ENCODE results near the gene CHCHD1.
"Not testable (repeated sequence)": the region's sequence is repeated elsewhere in the genome, so short reads cannot be mapped to it uniquely, and the experiment has no call there.

CHCHD1 gene

GRCh38 chr10:73795491-73795890 lies 13.6 kb downstream of the CHCHD1 start:
- not testable (repeated sequence) for DNase-seq

GRCh38 chr10:73796035-73796434 lies 14.2 kb downstream of the CHCHD1 start:
- not testable (repeated sequence) for DNase-seq

GRCh38 chr10:73796766-73797165 lies 14.9 kb downstream of the CHCHD1 start:
- DNase-seq = no peak

- DNase-seq = no peak
Observed at GRCh38 chr10:73797324-73798025, 15.6 kb downstream of the CHCHD1 start.

GRCh38 chr10:73798087-73798486 lies 16.2 kb downstream of the CHCHD1 start:
- DNase-seq = no peak

- DNase-seq = no peak
Observed at GRCh38 chr10:73798927-73799560, 17.2 kb downstream of the CHCHD1 start.

GRCh38 chr10:73799899-73800559 lies 18.2 kb downstream of the CHCHD1 start:
- no peak for DNase-seq

- DNase-seq = no peak
Observed at GRCh38 chr10:73800560-73801252, 18.9 kb downstream of the CHCHD1 start.

GRCh38 chr10:73801253-73801590 lies 19.4 kb downstream of the CHCHD1 start:
- no peak for DNase-seq

- DNase-seq = no peak
Observed at GRCh38 chr10:73802276-73802991, 20.6 kb downstream of the CHCHD1 start.

- DNase-seq = no peak
Observed at GRCh38 chr10:73803680-73804286, 21.9 kb downstream of the CHCHD1 start.

- no peak for DNase-seq
Observed at GRCh38 chr10:73806176-73806950, 24.5 kb downstream of the CHCHD1 start.

GRCh38 chr10:73807471-73807870 lies 25.6 kb downstream of the CHCHD1 start:
- DNase-seq = no peak

- no peak for DNase-seq
Observed at GRCh38 chr10:73808021-73808815, 26.4 kb downstream of the CHCHD1 start.

- DNase-seq = no peak
Observed at GRCh38 chr10:73809061-73809818, 27.4 kb downstream of the CHCHD1 start.

- DNase-seq = no peak
Observed at GRCh38 chr10:73810358-73810734, 28.5 kb downstream of the CHCHD1 start.

GRCh38 chr10:73810735-73811465 lies 29.1 kb downstream of the CHCHD1 start:
- no peak for DNase-seq

GRCh38 chr10:73812657-73813056 lies 30.8 kb downstream of the CHCHD1 start:
- DNase-seq = no peak

- no peak for DNase-seq
Observed at GRCh38 chr10:73813333-73813732, 31.5 kb downstream of the CHCHD1 start.
